HG03565 (cell line): ENCODE data around the gene INSR.
A peak's percentile ranks its signal among the peaks of the same experiment; 100 is the strongest.

Experiments used
- ATAC-seq: cut with Tn5 transposase; IDR thresholded peaks from one replicate; pipeline ENCODE4 v1.9.1; 2021; ENCODE audit warnings: mild to moderate bottlenecking, moderate library complexity; ENCODE audit not compliant: unreplicated experiment

Gene INSR

GRCh38 chr19:7295912-7296536 lies 1.8 kb upstream of the INSR start:
- no peak for ATAC-seq

DNA sequence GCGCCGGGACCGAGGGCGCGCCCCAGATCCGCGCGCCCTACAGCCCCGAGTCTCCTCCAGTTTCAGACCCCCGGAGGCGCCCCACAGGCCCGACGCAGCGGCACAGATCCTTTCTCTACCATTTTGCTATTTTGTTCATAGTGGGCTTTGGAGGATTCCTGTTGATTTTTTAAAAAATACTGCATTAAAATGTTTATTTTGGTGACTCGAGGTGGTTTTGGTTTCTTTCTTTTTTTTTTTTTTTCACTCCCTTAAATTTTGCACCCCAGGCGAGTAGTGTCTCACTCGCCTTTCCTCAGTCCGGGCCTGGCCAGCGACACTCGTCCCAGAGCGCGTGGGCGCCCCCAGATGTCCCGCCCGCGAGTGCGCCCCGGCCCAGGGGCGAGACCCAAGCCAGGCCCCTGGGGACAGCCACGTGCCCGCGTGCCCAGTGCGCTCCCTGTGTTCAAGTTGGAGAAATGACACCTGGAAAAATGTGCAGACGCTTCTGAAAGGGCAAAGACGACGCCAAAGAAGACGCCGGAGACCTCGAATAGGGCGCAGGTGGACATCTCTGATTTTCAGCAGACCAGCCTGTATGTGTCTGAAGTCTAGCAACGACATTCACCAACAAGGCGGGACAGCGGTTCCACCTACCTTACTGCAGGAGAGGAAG lies 471 bp upstream of the INSR start:
- peak; percentile 27 for ATAC-seq

GRCh38 chr19:7292950-7293761 lies 1.1 kb downstream of the INSR start:
- no peak for ATAC-seq

DNA sequence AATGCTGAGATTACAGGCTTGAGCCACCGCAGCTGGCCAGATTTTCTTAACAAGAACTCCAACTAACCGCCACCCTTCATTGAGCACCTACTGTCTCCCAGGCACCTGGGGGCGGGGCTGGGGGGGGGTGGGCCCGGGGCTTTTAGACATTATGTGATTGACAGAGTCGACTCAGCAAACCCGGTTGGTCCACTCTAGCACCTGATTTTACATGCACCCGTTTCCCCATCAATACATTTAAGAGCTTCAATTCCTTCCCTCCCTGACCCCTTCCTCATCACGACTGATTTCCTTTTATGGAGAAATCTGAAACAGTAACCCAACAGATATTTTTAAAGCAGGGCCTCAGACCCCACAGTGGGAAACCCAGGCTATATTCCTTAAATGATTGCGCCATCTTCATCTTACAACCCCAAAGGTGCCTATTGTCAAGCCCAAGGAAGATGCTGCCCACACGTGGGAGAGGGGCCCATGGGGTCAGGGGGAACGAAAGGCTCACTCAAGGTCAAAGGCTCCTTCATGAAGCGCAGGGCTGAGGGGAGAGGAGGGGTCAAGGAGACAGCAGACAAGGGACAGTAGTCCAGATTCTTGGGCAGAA lies 1.8 kb downstream of the INSR start:
- no peak for ATAC-seq

- ATAC-seq, result no peak
These were observed 5.2 kb downstream of the INSR start for GRCh38 chr19:7288977-7289376.

DNA sequence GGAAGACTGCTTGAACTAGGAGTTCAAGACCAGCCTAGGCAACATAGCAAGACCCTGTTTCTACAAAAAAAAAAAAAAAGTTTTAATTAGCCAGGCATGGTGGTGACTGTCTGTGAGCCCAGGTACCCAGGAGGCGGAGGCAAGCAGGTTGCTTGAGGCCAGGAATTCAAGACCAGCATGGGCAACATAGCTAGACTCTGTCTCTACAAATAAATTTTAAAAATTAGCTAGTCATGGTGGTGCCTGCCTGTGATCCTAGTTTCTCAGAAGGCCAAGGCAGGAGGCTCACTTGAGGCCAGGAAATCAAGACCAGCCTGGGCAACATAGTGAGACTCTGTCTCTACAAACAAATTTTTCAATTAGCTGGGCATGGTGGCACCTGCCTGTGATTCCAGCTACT lies 6.1 kb downstream of the INSR start:
- ATAC-seq, result no peak

GRCh38 chr19:7287722-7288121 lies 6.5 kb downstream of the INSR start:
- no peak for ATAC-seq

DNA sequence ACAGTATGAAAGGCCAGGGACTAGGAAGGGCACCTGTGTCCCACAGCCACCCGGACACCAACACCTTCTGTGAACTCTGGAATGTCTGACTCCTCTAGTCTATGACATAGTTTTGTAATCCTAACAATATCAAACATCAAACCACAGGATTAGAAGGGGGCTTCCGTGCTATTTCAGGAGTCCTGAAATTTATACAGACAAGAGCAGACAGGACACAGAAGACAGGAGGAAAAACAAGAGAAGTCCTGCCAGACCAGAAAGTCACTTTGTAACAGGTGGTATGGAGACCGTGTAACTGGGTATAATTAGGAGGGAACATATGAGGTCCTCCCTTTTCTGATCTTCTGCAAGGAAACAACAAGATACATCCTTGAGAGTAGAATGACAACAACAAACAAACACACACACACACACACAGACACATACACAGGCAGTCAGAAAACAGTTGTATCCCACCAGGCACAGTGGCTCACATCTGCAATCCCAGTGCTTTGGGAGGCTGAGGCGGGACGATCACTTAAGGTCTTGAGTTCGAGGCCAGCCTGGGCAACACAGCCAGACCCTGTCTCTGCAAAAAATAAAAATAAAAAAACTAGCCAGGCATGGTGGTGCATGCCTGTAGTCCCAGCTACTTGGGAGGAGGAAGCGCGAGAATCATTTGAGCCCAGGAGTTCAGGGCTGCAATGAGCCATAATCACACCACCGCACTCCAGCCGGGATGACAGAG lies 13.1 kb downstream of the INSR start:
- ATAC-seq, result no peak

GRCh38 chr19:7272856-7273578 lies 21.2 kb downstream of the INSR start:
- no peak for ATAC-seq

GRCh38 chr19:7268705-7269098 lies 25.5 kb downstream of the INSR start:
- ATAC-seq, result no peak

GRCh38 chr19:7267792-7268704 lies 26.2 kb downstream of the INSR start:
- ATAC-seq, result no peak

DNA sequence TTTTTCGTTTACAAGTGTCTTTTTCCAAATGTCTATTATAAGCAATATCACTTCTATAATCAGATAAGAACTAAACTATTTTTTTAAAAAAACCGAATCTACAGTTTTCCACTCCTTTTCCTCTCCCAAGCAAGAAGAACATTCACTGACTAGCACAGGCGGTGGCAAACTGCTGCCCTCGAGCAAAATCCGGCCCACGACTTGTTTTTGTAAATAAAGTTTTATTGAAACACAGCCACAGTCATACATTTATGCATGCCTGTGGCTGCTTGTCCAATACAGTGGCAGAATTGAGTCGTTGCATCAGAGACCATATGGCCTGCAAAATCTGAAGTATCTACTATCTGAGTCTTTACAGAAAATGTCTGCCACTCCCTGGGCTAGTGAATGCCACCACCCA lies 27.4 kb downstream of the INSR start:
- ATAC-seq, result no peak

GRCh38 chr19:7265963-7266362 lies 28.3 kb downstream of the INSR start:
- ATAC-seq, result no peak

- no peak for ATAC-seq
These were observed 29.4 kb downstream of the INSR start for GRCh38 chr19:7264858-7265257.

DNA sequence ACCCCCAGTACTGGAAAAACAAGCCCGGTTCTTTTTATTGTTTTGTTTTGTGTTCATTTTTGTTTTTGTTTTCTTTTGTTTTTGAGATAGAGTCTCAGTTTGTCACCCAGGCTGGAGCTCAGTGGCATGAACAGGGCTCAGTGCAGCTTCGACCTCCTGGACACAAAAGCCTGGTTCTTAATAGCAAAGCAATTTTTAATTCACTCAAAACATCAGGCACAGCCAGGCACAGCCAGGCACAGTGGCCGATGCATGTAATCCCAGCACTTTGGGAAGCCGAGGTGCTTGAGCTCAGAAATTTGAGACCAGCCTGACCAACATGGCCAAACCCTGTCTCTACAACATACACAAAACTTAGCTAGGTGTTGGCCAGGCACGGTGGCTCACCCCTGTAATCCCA lies 30.7 kb downstream of the INSR start:
- ATAC-seq, result no peak

- ATAC-seq, result no peak
These were observed 31.1 kb downstream of the INSR start for GRCh38 chr19:7263066-7263465.

- no peak for ATAC-seq
These were observed 31.7 kb downstream of the INSR start for GRCh38 chr19:7262470-7262869.

GRCh38 chr19:7260161-7260560 lies 34.1 kb downstream of the INSR start:
- no peak for ATAC-seq

- no peak for ATAC-seq
These were observed 35.3 kb downstream of the INSR start for GRCh38 chr19:7258840-7259395.
